HEK293 (cell line): ENCODE data around the gene ASL.

Source experiments
- CTCF ChIA-PET: fragments of 350-600 bp; formaldehyde crosslinking; extraction: SDS; loops from one replicate; lab custom pipeline; 2021; ENCODE audit warnings: antibody characterized with exemption; lab: Yijun Ruan, JAX
- POLR2A ChIA-PET: fragments of 300-600 bp; formaldehyde crosslinking; extraction: SDS; loops from one replicate; lab custom pipeline; 2020; ENCODE audit warnings: antibody characterized with exemption, inconsistent platforms; lab: Yijun Ruan, JAX
- H3K27ac ChIP-seq: fragments of 200-500 bp; sonication (Bioruptor generic); 2 replicates; pipeline ENCODE4 v1.5.1; 2014; ENCODE audit warnings: low read depth, low read length, control low read depth, inconsistent platforms; ENCODE audit errors: extremely low read depth
- H3K36me3 ChIP-seq, 2 experiments: fragments of 200-500 bp in 1 of 2; sonication (Bioruptor generic) in 1 of 2; 1 replicate in 1 of 2; 2 replicates in 1 of 2; pipeline ENCODE4 v1.5.1; 2014 to 2017; ENCODE audit warnings: inconsistent platforms in 2 of 2, low read length in 2 of 2; ENCODE audit not compliant: control insufficient read depth in 2 of 2, insufficient read depth in 1 of 2
- H3K4me1 ChIP-seq: fragments of 200-500 bp; sonication (Bioruptor generic); 2 replicates; pipeline ENCODE4 v1.5.1; 2014; ENCODE audit warnings: mild to moderate bottlenecking, low read length, inconsistent platforms; ENCODE audit not compliant: control insufficient read depth, insufficient read depth
- H3K4me3 ChIP-seq: 2 replicates; pipeline ENCODE4 v1.5.1; 2011; ENCODE audit warnings: low read depth, mild to moderate bottlenecking, control low read depth, low read length, moderate library complexity
- H3K9me3 ChIP-seq: fragments of 200-500 bp; sonication (Bioruptor generic); 2 replicates; pipeline ENCODE4 v1.5.1; 2014; ENCODE audit warnings: low read depth, low read length, inconsistent platforms; ENCODE audit not compliant: control insufficient read depth, insufficient read depth
- FEZF1 ChIP-seq: fragments of 450-650 bp; formaldehyde crosslinking; IDR thresholded peaks from 2 replicates; pipeline ENCODE4 v1.5.1; 2016; ENCODE audit warnings: missing biosample characterization, missing genetic modification characterization
- KLF8 ChIP-seq: fragments of 450-650 bp; formaldehyde crosslinking; IDR thresholded peaks from 2 replicates; pipeline ENCODE4 v1.5.1; 2016; ENCODE audit warnings: missing biosample characterization, missing genetic modification characterization
- REST ChIP-seq: fragments of 450-650 bp; formaldehyde crosslinking; IDR thresholded peaks from 2 replicates; pipeline ENCODE4 v1.5.1; 2016; ENCODE audit warnings: missing biosample characterization, missing genetic modification characterization
- ZBTB11 ChIP-seq: fragments of 450-650 bp; formaldehyde crosslinking; conservative IDR thresholded peaks from 2 replicates; pipeline ENCODE4 v1.5.1; 2016; ENCODE audit warnings: low read depth, missing biosample characterization, missing genetic modification characterization
- ZFP3 ChIP-seq: fragments of 450-650 bp; formaldehyde crosslinking; IDR thresholded peaks from 2 replicates; pipeline ENCODE4 v1.5.1; 2016; ENCODE audit warnings: low read depth, missing biosample characterization, missing genetic modification characterization
- ZNF175 ChIP-seq: fragments of 450-650 bp; formaldehyde crosslinking; IDR thresholded peaks from 2 replicates; pipeline ENCODE4 v1.5.1; 2016; ENCODE audit warnings: missing biosample characterization, missing genetic modification characterization
- ZNF266 ChIP-seq: fragments of 450-650 bp; formaldehyde crosslinking; IDR thresholded peaks from 2 replicates; pipeline ENCODE4 v1.5.1; 2016; ENCODE audit warnings: missing biosample characterization, missing genetic modification characterization, low read depth
- ZNF48 ChIP-seq: fragments of 450-650 bp; formaldehyde crosslinking; IDR thresholded peaks from 2 replicates; pipeline ENCODE4 v1.5.1; 2016; ENCODE audit warnings: missing biosample characterization, missing genetic modification characterization
- ZNF621 ChIP-seq: fragments of 450-650 bp; formaldehyde crosslinking; IDR thresholded peaks from 2 replicates; pipeline ENCODE4 v1.5.1; 2017; ENCODE audit warnings: missing biosample characterization, missing genetic modification characterization
- ZNF639 ChIP-seq: fragments of 450-650 bp; formaldehyde crosslinking; IDR thresholded peaks from 2 replicates; pipeline ENCODE4 v1.5.1; 2016; ENCODE audit warnings: missing biosample characterization, missing genetic modification characterization
- ZNF660 ChIP-seq: fragments of 450-650 bp; IDR thresholded peaks from 2 replicates; pipeline ENCODE4 v1.5.1; 2018; ENCODE audit warnings: missing biosample characterization, mild to moderate bottlenecking, missing genetic modification characterization
- ZNF768 ChIP-seq: fragments of 450-650 bp; formaldehyde crosslinking; IDR thresholded peaks from 2 replicates; pipeline ENCODE4 v1.5.1; 2018; ENCODE audit warnings: missing biosample characterization, mild to moderate bottlenecking, missing genetic modification characterization

The ASL gene

GRCh38 chr7:66076462-66077329, 1.1 kb downstream of the ASL start (continued):
- TF ChIP-seq ZNF48 (tag by site-specific recombination) (no peak), KLF8 (tag by site-specific recombination) (no peak)

GRCh38 chr7:66078067-66078466, 2.4 kb downstream of the ASL start:
- no peak for TF ChIP-seq ZNF660 (tag by site-specific recombination)
- no peak for TF ChIP-seq REST (tag by site-specific recombination)
- TF ChIP-seq ZNF266, result no peak
- no peak for TF ChIP-seq ZNF621 (tag by site-specific recombination)
- TF ChIP-seq FEZF1 (tag by site-specific recombination), result no peak
- no peak for TF ChIP-seq ZFP3
- no peak for TF ChIP-seq ZNF768 (tag by site-specific recombination)
- TF ChIP-seq ZNF639 (tag by site-specific recombination), result no peak
- POLR2A ChIA-PET, result no interaction called here
- H3K4me3 ChIP-seq, result no peak overlapping the region
- H3K4me1 ChIP-seq, result no peaks in the 10 kb centered on the region
- H3K27ac ChIP-seq, result no peak overlapping the region
- CTCF ChIA-PET, result no interaction called here
- H3K9me3 ChIP-seq, result no peaks in the 10 kb centered on the region
- no peaks in the 10 kb centered on the region for H3K36me3 ChIP-seq

- no peak overlapping the region for H3K27ac ChIP-seq
- no peaks in the 10 kb centered on the region for H3K9me3 ChIP-seq
- ChIA-PET CTCF (interaction anchor here (0.5 kb wide), 1 partner anchor 12 kb away, joined by 3 read pairs; no protein-coding TSS in a partner anchor), POLR2A (no interaction called here)
- no peaks in the 10 kb centered on the region; a peak in 1 of 3 replicates for H3K36me3 ChIP-seq
- no peak overlapping the region for H3K4me3 ChIP-seq
- H3K4me1 ChIP-seq, result no peaks in the 10 kb centered on the region
- no peak for TF ChIP-seq ZNF175 (tag by site-specific recombination)
- TF ChIP-seq ZBTB11 (tag by site-specific recombination), result no peak
- TF ChIP-seq, all 188 proteins: peak for 0
Observed at GRCh38 chr7:66082083-66082482, 6.5 kb downstream of the ASL start.
